OCI-LY7 (cell line): Measurements from ENCODE around the gene ANKFN1.

ENCODE experiments used
- EZH2phosphoT487 ChIP-seq: fragments of 200-600 bp; sonication (generic); IDR thresholded peaks from 2 replicates; pipeline ENCODE4 v1.6.1; 2018; ENCODE audit warnings: low read depth, borderline replicate concordance, mild to moderate bottlenecking, mixed run types, antibody characterized with exemption, low read length, moderate library complexity, mixed read lengths
- TF ChIP-seq, protein P1 (sequence below): fragments of 200-600 bp; sonication (generic); conservative IDR thresholded peaks from 2 replicates; pipeline ENCODE4 v1.5.1; 2014; ENCODE audit warnings: mild to moderate bottlenecking, antibody characterized with exemption, low read length, moderate library complexity, mixed read lengths

DNA sequence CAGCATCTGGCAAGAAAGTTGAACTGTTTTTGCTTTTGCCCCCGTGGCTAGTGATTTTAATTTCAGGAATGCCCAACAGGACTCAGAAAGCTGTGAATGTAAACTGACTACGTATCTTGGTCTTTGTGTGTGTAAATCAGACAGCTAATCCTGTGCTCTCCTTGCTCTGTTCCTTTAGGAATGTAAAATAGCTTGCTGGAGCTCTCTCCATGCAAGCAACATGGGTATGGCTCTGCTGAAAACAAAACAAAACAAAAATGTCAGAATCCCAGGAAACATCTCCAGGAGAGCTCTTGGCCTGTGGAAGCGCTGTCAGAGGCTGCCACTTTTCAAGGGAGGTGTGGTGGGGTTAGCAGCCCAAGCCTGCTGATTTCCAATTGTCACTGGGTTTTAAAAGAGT is 278.5 kb downstream of the ANKFN1 start:
- TF ChIP-seq, protein P1, sequence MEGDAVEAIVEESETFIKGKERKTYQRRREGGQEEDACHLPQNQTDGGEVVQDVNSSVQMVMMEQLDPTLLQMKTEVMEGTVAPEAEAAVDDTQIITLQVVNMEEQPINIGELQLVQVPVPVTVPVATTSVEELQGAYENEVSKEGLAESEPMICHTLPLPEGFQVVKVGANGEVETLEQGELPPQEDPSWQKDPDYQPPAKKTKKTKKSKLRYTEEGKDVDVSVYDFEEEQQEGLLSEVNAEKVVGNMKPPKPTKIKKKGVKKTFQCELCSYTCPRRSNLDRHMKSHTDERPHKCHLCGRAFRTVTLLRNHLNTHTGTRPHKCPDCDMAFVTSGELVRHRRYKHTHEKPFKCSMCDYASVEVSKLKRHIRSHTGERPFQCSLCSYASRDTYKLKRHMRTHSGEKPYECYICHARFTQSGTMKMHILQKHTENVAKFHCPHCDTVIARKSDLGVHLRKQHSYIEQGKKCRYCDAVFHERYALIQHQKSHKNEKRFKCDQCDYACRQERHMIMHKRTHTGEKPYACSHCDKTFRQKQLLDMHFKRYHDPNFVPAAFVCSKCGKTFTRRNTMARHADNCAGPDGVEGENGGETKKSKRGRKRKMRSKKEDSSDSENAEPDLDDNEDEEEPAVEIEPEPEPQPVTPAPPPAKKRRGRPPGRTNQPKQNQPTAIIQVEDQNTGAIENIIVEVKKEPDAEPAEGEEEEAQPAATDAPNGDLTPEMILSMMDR, result no peak
- TF ChIP-seq EZH2phosphoT487, result no peak
